HK-2 (cell line): Measurements from ENCODE around the gene ARFIP2.
A peak's percentile ranks its signal among the peaks of the same experiment; 100 is the strongest.

Experiments
- DNase-seq: peaks from one replicate; pipeline ENCODE4 v3.0.0-alpha.2; 2018; ENCODE audit not compliant: unreplicated experiment

The ARFIP2 gene

DNA sequence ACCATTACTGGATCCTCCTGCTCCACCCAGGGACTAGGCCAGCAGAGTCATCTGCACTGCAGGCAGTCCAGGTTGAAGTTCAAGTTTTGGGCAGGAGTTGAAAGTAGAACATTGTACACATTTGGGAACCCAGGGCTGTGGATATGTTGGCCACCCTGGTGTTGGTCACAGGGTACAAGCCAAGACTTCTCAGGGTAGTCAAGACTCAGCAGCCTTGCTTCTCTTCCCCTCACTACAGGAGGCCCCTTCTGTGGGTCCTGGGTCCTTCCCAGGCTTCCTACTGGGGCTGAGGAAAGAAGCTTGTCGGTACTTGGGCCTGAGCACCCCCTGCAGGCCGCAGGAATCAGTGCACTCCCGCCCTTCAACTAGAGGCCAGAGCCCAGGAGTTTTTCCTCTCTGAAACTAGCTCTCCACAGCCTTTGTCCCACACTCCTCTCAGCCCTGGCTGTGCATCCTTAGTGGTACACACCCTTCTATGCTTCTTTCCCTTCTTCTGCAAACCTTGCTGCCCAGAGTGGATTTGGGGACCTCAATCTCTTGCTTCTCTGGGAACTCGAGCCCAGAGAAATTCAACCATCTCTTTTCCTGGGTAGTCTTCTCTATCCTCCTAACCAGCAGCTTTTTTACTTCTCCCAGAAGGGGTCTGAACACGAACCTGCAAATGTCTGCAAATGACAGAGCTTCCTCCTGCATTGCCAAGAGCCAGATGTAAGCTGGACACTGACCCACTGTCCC lies 37.7 kb downstream of the ARFIP2 start:
- DNase-seq, result peak; percentile 20

DNA sequence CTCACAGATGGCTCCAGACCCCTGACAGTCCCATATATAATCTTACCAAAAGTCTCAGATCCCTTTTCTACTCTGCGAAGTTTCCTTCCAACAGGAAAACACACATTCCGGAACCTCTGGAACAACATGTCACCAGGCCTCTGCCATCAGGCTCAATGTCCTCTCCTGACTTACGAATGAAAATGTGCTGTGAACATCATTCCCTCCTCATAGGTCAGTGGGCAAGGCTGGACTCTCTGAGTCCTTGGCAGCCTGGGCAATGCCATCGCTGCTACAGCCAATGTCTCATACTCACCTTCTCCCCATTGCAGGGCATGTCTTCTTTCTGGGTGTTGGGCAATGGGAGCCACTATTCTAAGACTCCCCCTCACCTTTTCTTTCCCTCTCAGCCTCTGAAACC lies 38.7 kb downstream of the ARFIP2 start:
- DNase-seq, result no peak

DNA sequence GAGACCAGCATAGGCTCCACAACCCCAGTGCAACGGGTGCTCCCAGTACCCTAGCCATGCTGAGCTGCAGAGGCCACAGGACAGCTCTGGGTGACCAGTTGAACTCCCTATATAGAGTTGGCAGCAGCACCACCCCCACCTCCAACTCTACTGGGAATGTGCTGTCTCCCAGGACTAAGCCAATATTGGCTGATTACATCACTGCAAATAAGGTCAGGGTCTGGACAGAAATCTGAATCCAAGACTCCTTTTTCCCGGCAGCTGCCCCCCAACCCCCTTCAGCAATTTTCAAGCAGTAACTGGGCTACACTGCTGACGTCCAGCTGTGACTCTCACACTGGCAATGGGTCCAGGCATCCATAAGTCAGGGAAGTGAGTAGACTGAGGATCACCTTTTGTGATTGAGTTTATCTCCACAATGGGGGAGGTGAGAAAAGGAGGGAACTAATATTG lies 40.2 kb downstream of the ARFIP2 start, which contains the start of gene HPX:
Gene HPX (minus strand): TSS at position 82 of the 453 bp plus-strand sequence. CDS start 24 bp downstream, at position 58.
- no peak for DNase-seq

DNA sequence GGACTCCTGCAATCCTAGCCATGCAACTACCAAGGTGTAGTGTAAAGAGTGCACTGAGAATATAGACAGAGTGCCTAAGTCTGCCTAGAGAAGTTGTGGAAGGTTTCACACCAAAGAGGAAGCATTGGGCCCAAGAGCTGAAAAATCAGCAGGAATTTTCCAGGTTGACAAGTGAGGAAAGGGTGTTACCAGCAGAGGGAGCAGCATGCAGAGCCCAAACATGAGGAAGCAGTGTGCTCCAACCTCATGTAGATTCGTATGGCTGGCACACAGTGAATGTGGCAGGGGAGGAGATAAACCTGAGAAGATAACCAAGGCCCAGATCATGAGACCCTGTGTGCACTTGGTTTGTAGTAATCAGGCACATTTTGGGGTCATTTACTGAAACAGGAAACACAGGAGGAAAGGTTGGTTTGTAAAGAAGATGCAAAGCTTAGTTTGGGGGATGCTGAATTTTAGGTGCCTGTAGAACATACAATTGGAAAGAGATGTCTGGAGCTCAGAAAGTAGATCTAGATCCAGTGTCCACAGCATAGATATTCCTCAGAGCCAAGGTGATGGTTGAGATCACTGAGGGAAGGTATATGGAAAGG lies 42.1 kb downstream of the ARFIP2 start:
- DNase-seq, result peak; percentile 17

DNA sequence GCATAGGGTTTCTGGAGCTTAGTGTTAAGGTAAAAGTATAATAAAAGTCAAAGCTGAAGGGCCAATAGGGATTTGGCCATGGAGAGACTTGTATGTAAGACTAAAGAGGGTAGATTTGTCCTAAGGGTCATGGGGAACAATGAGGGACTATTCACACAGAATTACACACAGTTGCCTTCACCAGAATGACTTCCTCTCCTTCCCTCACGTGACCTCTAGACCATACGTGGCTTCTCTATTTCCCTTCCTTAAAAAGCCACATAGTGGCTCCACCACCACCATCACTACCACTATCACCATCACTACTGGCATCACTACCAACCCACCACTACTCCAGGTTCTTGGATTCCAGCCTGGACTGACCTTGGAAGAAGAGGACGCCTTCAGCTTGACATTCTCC lies 43.1 kb downstream of the ARFIP2 start:
- no peak for DNase-seq

DNA sequence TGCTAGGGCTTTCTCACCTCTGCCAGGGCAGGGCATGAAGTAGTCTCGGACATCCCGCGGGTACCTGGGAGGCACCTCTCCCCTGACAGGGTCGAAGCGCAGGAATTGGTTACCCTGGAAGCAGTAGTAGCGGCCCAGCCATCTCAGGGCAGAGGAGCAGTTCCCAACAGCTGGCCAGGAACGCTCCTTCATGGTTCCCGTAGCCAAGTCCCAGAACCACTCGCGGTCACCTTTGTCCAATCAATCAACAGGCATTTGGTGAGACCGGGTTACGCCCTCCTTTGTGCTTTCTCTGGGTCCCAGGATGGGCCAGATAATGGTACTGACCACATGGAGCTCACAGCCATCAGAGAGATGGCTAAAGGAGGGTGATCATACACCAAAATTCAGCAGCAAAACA lies 43.7 kb downstream of the ARFIP2 start:
- DNase-seq, result no peak

DNA sequence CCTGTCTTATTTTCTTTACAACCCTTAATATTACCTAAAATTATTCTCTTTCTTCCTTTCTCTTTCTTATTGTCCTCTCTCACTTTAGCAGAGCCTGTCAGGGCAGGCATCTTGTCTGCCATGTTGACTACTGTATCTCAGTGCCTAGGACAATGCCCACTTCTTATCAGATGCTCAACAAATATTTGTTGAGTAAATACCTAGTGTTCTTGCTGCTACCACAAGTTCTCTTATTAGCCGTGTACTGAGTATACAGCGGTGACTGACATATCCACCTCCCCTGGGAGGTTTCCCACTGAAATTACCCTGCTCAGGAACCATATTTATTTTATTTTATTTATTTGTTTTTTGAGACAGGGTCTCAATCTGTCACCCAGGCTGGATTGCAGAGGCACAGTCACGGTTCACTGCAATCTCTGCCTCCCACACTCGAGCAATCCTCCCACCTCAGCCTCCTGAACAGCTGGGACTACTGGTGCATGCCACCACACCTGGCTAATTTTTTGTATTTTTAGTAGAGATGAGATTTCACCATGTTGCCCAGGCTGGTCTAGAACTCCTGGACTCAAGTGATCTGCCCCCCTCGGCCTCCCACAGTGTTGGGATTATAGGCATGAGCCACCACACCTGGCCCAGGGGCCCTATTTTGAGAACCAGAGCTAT lies 47.0 kb downstream of the ARFIP2 start:
- no peak for DNase-seq

DNA sequence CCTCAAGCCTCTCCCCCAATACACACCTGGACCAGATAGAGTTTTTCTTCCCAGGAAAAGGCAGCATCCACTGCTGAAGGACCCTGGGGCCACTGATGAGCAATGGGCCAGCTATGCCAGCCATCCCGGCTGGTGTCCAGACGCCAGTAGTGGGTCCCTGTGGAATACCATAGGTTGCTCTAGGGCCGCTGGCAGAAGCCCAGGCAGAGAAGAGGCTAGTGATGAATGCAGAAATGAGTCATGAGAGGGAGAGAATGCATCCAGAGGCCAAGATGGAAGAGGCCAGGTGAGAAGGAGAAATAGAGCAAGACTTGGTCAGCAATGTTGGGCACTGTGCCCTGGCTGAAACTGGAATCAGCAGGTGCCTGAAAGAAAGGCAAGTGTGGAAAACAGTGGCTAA lies 49.3 kb downstream of the ARFIP2 start:
- peak; percentile 61 for DNase-seq

DNA sequence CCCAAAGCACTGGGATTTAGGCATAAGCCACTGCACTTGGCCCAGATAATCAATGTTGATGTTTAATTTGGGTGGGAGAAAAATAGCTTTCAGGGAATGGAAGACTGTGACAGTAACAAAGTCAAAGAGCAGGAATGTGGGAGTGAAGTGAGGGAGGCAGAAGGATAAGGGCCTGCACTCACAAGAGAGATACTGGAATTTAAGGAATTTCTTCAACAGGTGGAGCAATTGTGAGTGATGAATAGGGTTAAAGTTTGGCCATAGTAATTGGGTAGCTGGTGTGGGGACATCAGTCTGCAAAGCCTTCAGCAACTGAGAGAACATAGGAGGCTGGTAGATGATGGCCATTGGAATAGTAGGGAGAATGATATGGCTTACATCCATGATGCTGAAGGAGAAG lies 53.6 kb downstream of the ARFIP2 start:
- no peak for DNase-seq
